PFSK-1 (cell line): ENCODE data around the gene DUOX1. TPM values are rescaled to one million over a fixed set of nuclear protein-coding genes. Genes with fewer than 3 reads are reported as not detected.

Experiments
- FOXP2 ChIP-seq: optimal IDR thresholded peaks from 2 replicates; pipeline ENCODE3; 2011; ENCODE audit warnings: borderline replicate concordance, control low read depth, inconsistent platforms; ENCODE audit not compliant: insufficient read depth; ENCODE audit errors: extremely low read length, extremely low read depth
- POLR2AphosphoS5 ChIP-seq: IDR thresholded peaks from 2 replicates; pipeline ENCODE4 v1.6.1; 2012; ENCODE audit warnings: low read depth, mild to moderate bottlenecking, control low read depth, low read length, moderate library complexity
- SIN3A ChIP-seq: IDR thresholded peaks from 2 replicates; pipeline ENCODE4 v1.6.1; 2012; ENCODE audit warnings: mild to moderate bottlenecking, low read length, moderate library complexity, borderline replicate concordance; ENCODE audit not compliant: insufficient read depth
- TAF1 ChIP-seq: IDR thresholded peaks from 2 replicates; pipeline ENCODE4 v1.6.1; 2012; ENCODE audit warnings: low read length, control low read depth, borderline replicate concordance; ENCODE audit not compliant: insufficient read depth
- polyA plus RNA-seq: library from polyadenylated mRNA; unstranded; fragments of >200 nt; gene quantifications from one replicate; pipeline ENCODE4 v1.2.1, GENCODE V29; 2012; ENCODE audit warnings: low read depth, missing spikeins; ENCODE audit not compliant: insufficient read length
- TF ChIP-seq, protein P1 (sequence below), 2 experiments: IDR thresholded peaks; 2 replicates each; pipeline versions ENCODE4 v1.6.1 to v1.8.0; 2011 to 2012; ENCODE audit warnings: low read depth in 2 of 2, low read length in 2 of 2, control low read depth in 1 of 2, inconsistent platforms in 1 of 2, mild to moderate bottlenecking in 1 of 2, moderate library complexity in 1 of 2; ENCODE audit not compliant: insufficient read depth in 1 of 2

Gene DUOX1
- not detected for polyA plus RNA-seq

DNA sequence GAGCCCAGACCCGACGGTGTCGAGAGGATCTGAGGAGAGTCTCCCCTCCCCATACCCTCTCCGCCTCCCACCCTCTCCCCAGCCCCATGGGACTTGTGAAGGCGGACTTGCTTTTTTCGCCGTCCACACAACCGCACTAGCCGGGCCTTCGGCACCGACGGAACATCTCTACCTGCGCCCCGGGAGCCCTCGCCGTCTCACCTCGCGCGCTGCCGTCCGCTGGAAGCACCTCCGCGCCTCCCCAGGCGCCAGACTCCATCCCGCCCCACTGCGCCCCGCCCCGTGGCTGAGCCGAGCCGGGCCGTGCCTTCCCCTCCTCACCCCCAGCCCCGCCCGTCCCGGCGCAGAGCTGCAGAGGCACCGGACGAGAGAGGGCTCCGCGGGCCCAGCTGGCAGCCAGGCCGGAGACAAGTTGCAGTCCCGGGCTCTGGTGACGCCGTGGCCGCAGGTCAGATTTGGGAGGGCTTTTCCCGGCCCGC, at the start of gene DUOX1, which contains the start of gene DUOXA1:
DUOX1 (plus strand) TSS at position 344 of the 479 bp plus-strand sequence. CDS start 1,973 bp downstream, outside the sequence.
DUOXA1 (minus strand) TSS at position 229 of the 479 bp plus-strand sequence. CDS start 6,865 bp downstream, outside the sequence.
- TF ChIP-seq, protein P1, sequence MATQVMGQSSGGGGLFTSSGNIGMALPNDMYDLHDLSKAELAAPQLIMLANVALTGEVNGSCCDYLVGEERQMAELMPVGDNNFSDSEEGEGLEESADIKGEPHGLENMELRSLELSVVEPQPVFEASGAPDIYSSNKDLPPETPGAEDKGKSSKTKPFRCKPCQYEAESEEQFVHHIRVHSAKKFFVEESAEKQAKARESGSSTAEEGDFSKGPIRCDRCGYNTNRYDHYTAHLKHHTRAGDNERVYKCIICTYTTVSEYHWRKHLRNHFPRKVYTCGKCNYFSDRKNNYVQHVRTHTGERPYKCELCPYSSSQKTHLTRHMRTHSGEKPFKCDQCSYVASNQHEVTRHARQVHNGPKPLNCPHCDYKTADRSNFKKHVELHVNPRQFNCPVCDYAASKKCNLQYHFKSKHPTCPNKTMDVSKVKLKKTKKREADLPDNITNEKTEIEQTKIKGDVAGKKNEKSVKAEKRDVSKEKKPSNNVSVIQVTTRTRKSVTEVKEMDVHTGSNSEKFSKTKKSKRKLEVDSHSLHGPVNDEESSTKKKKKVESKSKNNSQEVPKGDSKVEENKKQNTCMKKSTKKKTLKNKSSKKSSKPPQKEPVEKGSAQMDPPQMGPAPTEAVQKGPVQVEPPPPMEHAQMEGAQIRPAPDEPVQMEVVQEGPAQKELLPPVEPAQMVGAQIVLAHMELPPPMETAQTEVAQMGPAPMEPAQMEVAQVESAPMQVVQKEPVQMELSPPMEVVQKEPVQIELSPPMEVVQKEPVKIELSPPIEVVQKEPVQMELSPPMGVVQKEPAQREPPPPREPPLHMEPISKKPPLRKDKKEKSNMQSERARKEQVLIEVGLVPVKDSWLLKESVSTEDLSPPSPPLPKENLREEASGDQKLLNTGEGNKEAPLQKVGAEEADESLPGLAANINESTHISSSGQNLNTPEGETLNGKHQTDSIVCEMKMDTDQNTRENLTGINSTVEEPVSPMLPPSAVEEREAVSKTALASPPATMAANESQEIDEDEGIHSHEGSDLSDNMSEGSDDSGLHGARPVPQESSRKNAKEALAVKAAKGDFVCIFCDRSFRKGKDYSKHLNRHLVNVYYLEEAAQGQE (IDR thresholded peaks at IDR 0.05; ENCODE audit: insufficient read depth in 1 of 2, low read depth in 2 of 2, low read length in 2 of 2), result no peak
- TF ChIP-seq FOXP2 (no peak), POLR2AphosphoS5 (no peak), SIN3A (no peak), TAF1 (no peak)

DNA sequence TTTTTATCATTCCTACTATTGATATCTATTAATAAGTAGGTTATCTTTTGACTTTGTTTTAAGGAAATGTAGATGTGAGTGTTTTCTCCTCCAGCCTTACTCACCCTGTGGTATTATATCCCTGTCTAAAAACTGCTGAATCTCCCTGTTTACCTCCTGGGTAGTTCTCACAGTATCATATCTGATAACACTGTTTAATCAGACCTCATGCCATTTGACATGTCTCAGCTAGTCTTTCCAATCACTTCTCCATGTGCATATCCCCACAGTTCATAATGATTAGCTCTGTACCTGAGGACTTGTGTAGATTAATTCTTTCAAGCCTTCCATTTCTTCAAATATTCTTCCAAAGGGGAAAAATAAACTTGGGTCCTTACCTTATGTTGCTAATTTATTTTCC, 46.6 kb upstream of the DUOX1 start:
- TF ChIP-seq SIN3A (no peak), FOXP2 (no peak), TAF1 (no peak), POLR2AphosphoS5 (no peak)
- TF ChIP-seq, protein P1 (IDR thresholded peaks at IDR 0.05; ENCODE audit: insufficient read depth in 1 of 2, low read depth in 2 of 2, low read length in 2 of 2), result no peak

DNA sequence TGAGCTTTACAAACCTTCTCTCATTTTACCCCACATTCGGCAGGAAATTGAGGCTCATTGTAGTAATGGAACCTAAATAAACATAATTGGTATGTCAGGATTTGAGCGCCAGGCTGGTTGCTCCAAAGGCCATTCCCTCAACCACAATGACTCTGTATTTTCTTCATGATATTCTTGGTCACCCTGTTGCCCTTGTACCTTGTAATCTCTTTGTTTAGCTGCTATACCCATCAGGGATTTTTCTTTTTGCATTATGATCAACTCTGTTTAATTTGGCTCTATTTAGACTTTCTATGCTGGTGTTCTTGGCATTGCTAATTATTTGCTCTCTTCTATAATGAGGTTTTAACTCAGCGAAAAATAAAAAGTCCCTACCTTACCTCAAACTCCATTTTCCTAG, 45.6 kb upstream of the DUOX1 start:
- TF ChIP-seq FOXP2 (no peak), SIN3A (no peak), TAF1 (no peak), POLR2AphosphoS5 (no peak)
- TF ChIP-seq, protein P1 (IDR thresholded peaks at IDR 0.05; ENCODE audit: insufficient read depth in 1 of 2, low read depth in 2 of 2, low read length in 2 of 2), result no peak

DNA sequence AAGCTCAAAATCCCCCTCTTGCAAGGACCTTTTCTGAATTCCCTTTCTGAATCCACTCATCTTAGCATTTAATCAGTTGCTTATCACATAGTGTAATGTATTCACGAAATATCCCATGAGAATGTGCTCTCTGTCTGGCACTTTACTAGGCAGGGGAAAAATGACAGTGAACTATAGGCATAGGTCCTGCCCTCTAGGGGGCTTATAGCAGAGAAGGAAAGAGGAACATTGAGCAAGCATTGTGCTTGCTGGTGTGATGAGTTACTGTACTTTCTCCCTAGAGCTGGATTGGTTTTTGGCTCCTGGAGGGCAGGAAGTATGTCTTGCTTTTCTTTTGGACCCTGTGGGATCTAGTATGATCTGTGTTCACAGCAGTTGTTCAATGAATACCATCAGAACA, 42.3 kb upstream of the DUOX1 start:
- TF ChIP-seq POLR2AphosphoS5 (no peak), TAF1 (no peak), FOXP2 (no peak), SIN3A (no peak)
- TF ChIP-seq, protein P1 (IDR thresholded peaks at IDR 0.05; ENCODE audit: insufficient read depth in 1 of 2, low read depth in 2 of 2, low read length in 2 of 2), result no peak
